ENCODE data around the gene TMEM123.

Gene TMEM123

GRCh38 chr11:102486584-102486983, 34.0 kb upstream of the TMEM123 start:
- H3K9ac ChIP-seq = no peak overlapping the region
- no peak overlapping the region for H3K27ac ChIP-seq
- no peak for TF ChIP-seq CTCF (conservative IDR thresholded peaks at IDR 0.05; ENCODE audit: low read depth, low read length)
- no peak overlapping the region for H2AFZ ChIP-seq (ENCODE audit: low read depth)
- H3K4me3 ChIP-seq (IDR thresholded peaks at IDR 0.05; ENCODE audit: insufficient read depth, low read depth, low read length) = no peak overlapping the region
- H3K79me2 ChIP-seq (ENCODE audit: insufficient read depth, low read depth) = no peaks in the 10 kb centered on the region
- no peaks in the 10 kb centered on the region for H3K27me3 ChIP-seq (ENCODE audit: insufficient read depth, low read depth)
- no peaks in the 10 kb centered on the region for H4K20me1 ChIP-seq (ENCODE audit: insufficient read depth)
- H3K36me3 ChIP-seq (ENCODE audit: insufficient read depth) = no peaks in the 10 kb centered on the region
- H3K4me2 ChIP-seq = no peak overlapping the region
- H3K4me1 ChIP-seq (ENCODE audit: low read depth, poor library complexity, severe bottlenecking) = peaks cover 65% of the 10 kb centered on the region

GRCh38 chr11:102485095-102485722, 32.6 kb upstream of the TMEM123 start:
- Histone ChIP-seq H3K27ac (peak overlapping the region; percentile 15; the same call in 1 of the 2 replicates), H3K4me1 (ENCODE audit: low read depth, poor library complexity, severe bottlenecking) (peaks cover 59% of the 10 kb centered on the region), H2AFZ (ENCODE audit: low read depth) (no peak overlapping the region), H3K9ac (no peak overlapping the region), H3K4me3 (IDR thresholded peaks at IDR 0.05; ENCODE audit: insufficient read depth, low read depth, low read length) (no peak overlapping the region), H3K27me3 (ENCODE audit: insufficient read depth, low read depth) (no peaks in the 10 kb centered on the region), H3K36me3 (ENCODE audit: insufficient read depth) (no peaks in the 10 kb centered on the region), H3K4me2 (peak overlapping the region; percentile 27; the same call in 1 of the 2 replicates), H3K79me2 (ENCODE audit: insufficient read depth, low read depth) (no peaks in the 10 kb centered on the region), H4K20me1 (ENCODE audit: insufficient read depth) (no peaks in the 10 kb centered on the region)
- TF ChIP-seq CTCF (conservative IDR thresholded peaks at IDR 0.05; ENCODE audit: low read depth, low read length) = no peak

GRCh38 chr11:102482433-102482832, 29.9 kb upstream of the TMEM123 start:
- Histone ChIP-seq H3K4me1 (ENCODE audit: low read depth, poor library complexity, severe bottlenecking) (peaks cover 56% of the 10 kb centered on the region), H3K27me3 (ENCODE audit: insufficient read depth, low read depth) (no peaks in the 10 kb centered on the region), H3K4me2 (no peak overlapping the region), H4K20me1 (ENCODE audit: insufficient read depth) (no peaks in the 10 kb centered on the region), H3K36me3 (ENCODE audit: insufficient read depth) (no peaks in the 10 kb centered on the region), H3K4me3 (IDR thresholded peaks at IDR 0.05; ENCODE audit: insufficient read depth, low read depth, low read length) (no peak overlapping the region), H3K9ac (no peak overlapping the region), H3K27ac (no peak overlapping the region), H3K79me2 (ENCODE audit: insufficient read depth, low read depth) (no peaks in the 10 kb centered on the region), H2AFZ (ENCODE audit: low read depth) (no peak overlapping the region)
- TF ChIP-seq CTCF (conservative IDR thresholded peaks at IDR 0.05; ENCODE audit: low read depth, low read length) = no peak

GRCh38 chr11:102479733-102480132, 27.2 kb upstream of the TMEM123 start:
- Histone ChIP-seq H3K4me2 (no peak overlapping the region), H3K4me3 (IDR thresholded peaks at IDR 0.05; ENCODE audit: insufficient read depth, low read depth, low read length) (no peak overlapping the region), H3K79me2 (ENCODE audit: insufficient read depth, low read depth) (no peaks in the 10 kb centered on the region), H3K27me3 (ENCODE audit: insufficient read depth, low read depth) (no peaks in the 10 kb centered on the region), H2AFZ (ENCODE audit: low read depth) (no peak overlapping the region), H3K36me3 (ENCODE audit: insufficient read depth) (no peaks in the 10 kb centered on the region), H4K20me1 (ENCODE audit: insufficient read depth) (no peaks in the 10 kb centered on the region), H3K4me1 (ENCODE audit: low read depth, poor library complexity, severe bottlenecking) (peaks cover 57% of the 10 kb centered on the region), H3K27ac (no peak overlapping the region), H3K9ac (no peak overlapping the region)
- no peak for TF ChIP-seq CTCF (conservative IDR thresholded peaks at IDR 0.05; ENCODE audit: low read depth, low read length)
